Neuronal stem cell (in vitro differentiated cells): ENCODE results near the gene CCR7.

Experiments used
- DNase-seq: peaks from one replicate; pipeline ENCODE4 v3.0.0-alpha.2; 2013; ENCODE audit warnings: low spot score
- H2AFZ ChIP-seq: one replicate; pipeline ENCODE4 v1.6.1; 2013; ENCODE audit warnings: mild to moderate bottlenecking, low read length, inconsistent platforms
- H2AK5ac ChIP-seq: 2 replicates; pipeline ENCODE4 v1.6.1; 2013; ENCODE audit warnings: low read depth, mild to moderate bottlenecking, inconsistent platforms, low read length, moderate library complexity, mixed read lengths
- H2BK120ac ChIP-seq: 2 replicates; pipeline ENCODE4 v1.6.1; 2013; ENCODE audit warnings: low read depth, mild to moderate bottlenecking, inconsistent platforms, low read length, moderate library complexity, mixed read lengths
- H2BK12ac ChIP-seq: one replicate; pipeline ENCODE4 v1.6.1; 2013; ENCODE audit warnings: low read length, inconsistent platforms
- H2BK15ac ChIP-seq: 2 replicates; pipeline ENCODE4 v1.6.1; 2013; ENCODE audit warnings: mild to moderate bottlenecking, low read length, inconsistent platforms, mixed read lengths
- H2BK5ac ChIP-seq: one replicate; pipeline ENCODE4 v1.6.1; 2013; ENCODE audit warnings: inconsistent platforms, mild to moderate bottlenecking, low read length, moderate library complexity
- H3K14ac ChIP-seq: one replicate; pipeline ENCODE4 v1.6.1; 2013; ENCODE audit warnings: low read length, inconsistent platforms
- H3K18ac ChIP-seq: 2 replicates; pipeline ENCODE4 v1.6.1; 2013; ENCODE audit warnings: low read length, inconsistent platforms
- H3K23ac ChIP-seq: 2 replicates; pipeline ENCODE4 v1.6.1; 2013; ENCODE audit warnings: low read depth, mild to moderate bottlenecking, mixed read lengths, low read length, inconsistent platforms; ENCODE audit not compliant: poor library complexity
- H3K27ac ChIP-seq: replicated peaks from 3 replicates; pipeline ENCODE4 v1.5.1; 2013; ENCODE audit warnings: low read length, inconsistent platforms
- H3K27me3 ChIP-seq, 3 experiments: 2 replicates each; pipeline ENCODE4 v1.6.1; 2013; ENCODE audit warnings: low read length in 3 of 3, mild to moderate bottlenecking in 2 of 3, inconsistent platforms in 1 of 3, low read depth in 1 of 3, mixed read lengths in 1 of 3, moderate library complexity in 1 of 3; ENCODE audit not compliant: control insufficient read depth in 3 of 3, insufficient read depth in 3 of 3
- H3K36me3 ChIP-seq, 2 donors: replicated peaks in 1 of 2; 2 replicates each; pipeline ENCODE4 v1.6.1; 2013; ENCODE audit warnings: low read length in 2 of 2; ENCODE audit not compliant: control insufficient read depth in 2 of 2, insufficient read depth in 2 of 2
- H3K4ac ChIP-seq: 2 replicates; pipeline ENCODE4 v1.6.1; 2013; ENCODE audit warnings: inconsistent platforms, mild to moderate bottlenecking, low read length, moderate library complexity
- H3K4me1 ChIP-seq, 2 donors: 1 replicate in 1 of 2; 2 replicates in 1 of 2; pipeline ENCODE4 v1.6.1; 2013; ENCODE audit warnings: low read length in 2 of 2, low read depth in 1 of 2; ENCODE audit not compliant: control insufficient read depth in 2 of 2, insufficient read depth in 1 of 2
- H3K4me2 ChIP-seq: one replicate; pipeline ENCODE4 v1.6.1; 2013; ENCODE audit warnings: mild to moderate bottlenecking, low read length, inconsistent platforms; ENCODE audit not compliant: insufficient read depth, poor library complexity, severe bottlenecking
- H3K4me3 ChIP-seq, 2 donors: 2 replicates each; pipeline ENCODE4 v1.5.1; 2013; ENCODE audit warnings: low read length in 2 of 2, mild to moderate bottlenecking in 2 of 2, inconsistent platforms in 1 of 2, moderate library complexity in 1 of 2
- H3K79me1 ChIP-seq: one replicate; pipeline ENCODE4 v1.6.1; 2013; ENCODE audit warnings: low read depth, mild to moderate bottlenecking, inconsistent platforms, low read length, moderate library complexity
- H3K9ac ChIP-seq: one replicate; pipeline ENCODE4 v1.6.1; 2013; ENCODE audit warnings: mild to moderate bottlenecking, low read depth, low read length, inconsistent platforms; ENCODE audit not compliant: poor library complexity
- H3K9me3 ChIP-seq, 2 donors: replicated peaks in 1 of 2; 2 replicates each; pipeline versions ENCODE3 to v1.6.1; 2013; ENCODE audit warnings: low read length in 2 of 2, mild to moderate bottlenecking in 2 of 2, inconsistent platforms in 1 of 2, low read depth in 1 of 2, mixed read lengths in 1 of 2, moderate library complexity in 1 of 2; ENCODE audit not compliant: control insufficient read depth in 2 of 2, insufficient read depth in 1 of 2
- H4K8ac ChIP-seq: one replicate; pipeline ENCODE4 v1.6.1; 2013; ENCODE audit warnings: low read depth, mild to moderate bottlenecking, inconsistent platforms, low read length, moderate library complexity
- H4K91ac ChIP-seq: one replicate; pipeline ENCODE4 v1.6.1; 2013; ENCODE audit warnings: low read length, low read depth, mild to moderate bottlenecking, inconsistent platforms; ENCODE audit not compliant: poor library complexity
- WGBS, 2 donors: extraction: QIAGEN DNeasy Blood & Tissue Kit; methylation state at CpG; one replicate each; pipeline ENCODE4 v1.1.7; 2013; ENCODE audit warnings: missing lambda C conversion rate in 2 of 2, mixed read lengths in 1 of 2; ENCODE audit not compliant: insufficient read length in 2 of 2, insufficient replicate concordance in 1 of 2; ENCODE audit errors: extremely low coverage in 2 of 2; 5-methylcytosine and 5-hydroxymethylcytosine counted together

CCR7 gene

GRCh38 chr17:40516581-40517285, 48.5 kb downstream of the CCR7 start:
- peaks cover 0 to under 1% of the 10 kb centered on the region in 2 donors for H3K4me1 ChIP-seq
- H4K8ac ChIP-seq = no peak overlapping the region
- H2BK12ac ChIP-seq = no peak overlapping the region
- H2AFZ ChIP-seq = no peak overlapping the region
- H3K79me1 ChIP-seq = no peaks in the 10 kb centered on the region
- H3K14ac ChIP-seq = no peak overlapping the region
- no peak overlapping the region for H4K91ac ChIP-seq
- no peak overlapping the region for H2BK15ac ChIP-seq
- H3K4ac ChIP-seq = no peak overlapping the region
- no peak overlapping the region for H2BK120ac ChIP-seq
- H3K27ac ChIP-seq = no peak overlapping the region
- H3K27me3 ChIP-seq = peaks cover 0 to 29% (median 0%) of the 10 kb centered on the region in 3 experiments
- no peak overlapping the region for H3K4me3 ChIP-seq
- no peak overlapping the region for H3K9ac ChIP-seq
- no peaks in the 10 kb centered on the region for H3K36me3 ChIP-seq
- no peak overlapping the region for H2BK5ac ChIP-seq
- no peak overlapping the region for H3K23ac ChIP-seq
- peak overlapping the region; percentile 86 for H2AK5ac ChIP-seq
- H3K4me2 ChIP-seq = no peak overlapping the region
- no CpG with 5 or more reads among the region's 3 CpGs for WGBS, 2 donors
- DNase-seq = no peak
- H3K18ac ChIP-seq = peak overlapping the region; percentile 6
- H3K9me3 ChIP-seq = no peaks in the 10 kb centered on the region

- H3K9ac ChIP-seq = no peak overlapping the region
- no peak overlapping the region for H3K4me3 ChIP-seq
- no peak overlapping the region for H3K4me2 ChIP-seq
- no CpG with 5 or more reads among the region's 11 CpGs for WGBS, 2 donors
- H3K9me3 ChIP-seq = no peaks in the 10 kb centered on the region
- H3K23ac ChIP-seq = no peak overlapping the region
- H3K18ac ChIP-seq = no peak overlapping the region
- no peak overlapping the region for H2BK5ac ChIP-seq
- H4K8ac ChIP-seq = no peak overlapping the region
- peak overlapping the region; percentile 5 for H2AFZ ChIP-seq
- H3K14ac ChIP-seq = no peak overlapping the region
- H3K36me3 ChIP-seq = no peaks in the 10 kb centered on the region
- H3K27me3 ChIP-seq = peaks cover 0 to 23% (median 0%) of the 10 kb centered on the region in 3 experiments
- H3K4me1 ChIP-seq = peaks cover 0 to 2% of the 10 kb centered on the region in 2 donors
- H2BK120ac ChIP-seq = no peak overlapping the region
- no peak for DNase-seq
- H3K27ac ChIP-seq = no peak overlapping the region
- no peak overlapping the region for H2AK5ac ChIP-seq
- no peak overlapping the region for H2BK12ac ChIP-seq
- no peak overlapping the region for H3K4ac ChIP-seq
- no peak overlapping the region for H4K91ac ChIP-seq
- H3K79me1 ChIP-seq = no peaks in the 10 kb centered on the region
- no peak overlapping the region for H2BK15ac ChIP-seq
These were observed 49.7 kb downstream of the CCR7 start for GRCh38 chr17:40515491-40516041.

GRCh38 chr17:40515011-40515410, 50.3 kb downstream of the CCR7 start:
- Histone ChIP-seq H2BK15ac (no peak overlapping the region), H3K9ac (no peak overlapping the region), H4K91ac (no peak overlapping the region), H3K4me2 (no peak overlapping the region), H3K23ac (no peak overlapping the region), H2AK5ac (no peak overlapping the region), H3K4ac (no peak overlapping the region), H2BK12ac (no peak overlapping the region), H3K4me1 (peaks cover 2 to 5% of the 10 kb centered on the region in 2 donors), H4K8ac (no peak overlapping the region), H3K36me3 (no peaks in the 10 kb centered on the region), H3K14ac (no peak overlapping the region), H3K9me3 (no peaks in the 10 kb centered on the region), H2BK5ac (no peak overlapping the region), H2AFZ (no peak overlapping the region), H3K79me1 (no peaks in the 10 kb centered on the region), H3K27ac (no peak overlapping the region), H3K18ac (no peak overlapping the region), H3K27me3 (peaks cover 0 to 23% (median 0%) of the 10 kb centered on the region in 3 experiments), H3K4me3 (no peak overlapping the region), H2BK120ac (no peak overlapping the region)
- no peak for DNase-seq
- no CpG with 5 or more reads among the region's 4 CpGs for WGBS, 2 donors

- Histone ChIP-seq H3K27ac (no peak overlapping the region), H3K14ac (no peak overlapping the region), H3K27me3 (peaks cover 0 to 29% (median 0%) of the 10 kb centered on the region in 3 experiments), H3K4me1 (peaks cover 2 to 7% of the 10 kb centered on the region in 2 donors), H3K36me3 (no peaks in the 10 kb centered on the region), H3K23ac (no peak overlapping the region), H4K8ac (no peak overlapping the region), H3K18ac (no peak overlapping the region), H3K9me3 (no peaks in the 10 kb centered on the region), H3K4ac (no peak overlapping the region), H3K4me3 (no peak overlapping the region), H3K4me2 (no peak overlapping the region), H2AFZ (no peak overlapping the region), H3K79me1 (no peaks in the 10 kb centered on the region), H2BK15ac (no peak overlapping the region), H3K9ac (no peak overlapping the region), H2AK5ac (no peak overlapping the region), H4K91ac (no peak overlapping the region), H2BK5ac (no peak overlapping the region), H2BK120ac (no peak overlapping the region), H2BK12ac (no peak overlapping the region)
- WGBS, 2 donors = no CpG with 5 or more reads among the region's 7 CpGs
- no peak for DNase-seq
These were observed 51.0 kb downstream of the CCR7 start for GRCh38 chr17:40514013-40514875.
